ENCODE data around the gene HDAC4. TPM values are rescaled to one million over a fixed set of nuclear protein-coding genes. Genes with fewer than 3 reads are reported as not detected.

Gene HDAC4
- total and polyA plus RNA-seq, 2 experiments from 2014 or later: 8.1 to 41.8 TPM

- no peak for TF ChIP-seq REST (IDR thresholded peaks at IDR 0.05; ENCODE audit: unreplicated experiment)
- TF ChIP-seq ZNF331 (CRISPR knock-in tag; IDR thresholded peaks at IDR 0.05; ENCODE audit: low read depth): no peak
- TF ChIP-seq CREB1 (CRISPR knock-in tag; IDR thresholded peaks at IDR 0.05; ENCODE audit: low read depth): no peak
- no peak for TF ChIP-seq NANOG (IDR thresholded peaks at IDR 0.05; ENCODE audit: borderline replicate concordance)
- no peak for TF ChIP-seq EZH2 (IDR thresholded peaks at IDR 0.05; ENCODE audit: low read depth, unreplicated experiment)
Observed at GRCh38 chr2:239115616-239116015, 285.2 kb downstream of the HDAC4 start (continued).

GRCh38 chr2:239114616-239115265 is 286.1 kb downstream of the HDAC4 start:
- Histone ChIP-seq H3F3A (replicated peaks; ENCODE audit: low read depth) (no peaks in the 10 kb centered on the region), H3K4me1 (ENCODE audit: insufficient read depth) (no peaks in the 10 kb centered on the region), H3K36me3 (ENCODE audit: insufficient read depth) (no peaks in the 10 kb centered on the region), H3K4me2 (no peak overlapping the region), H3K9me2 (ENCODE audit: insufficient read depth) (no peaks in the 10 kb centered on the region), H4K20me1 (replicated peaks; ENCODE audit: insufficient read depth) (no peaks in the 10 kb centered on the region), H3K4me3 (no peak overlapping the region), H3K27ac (ENCODE audit: low read depth) (no peak overlapping the region), H3K27me3 (ENCODE audit: insufficient read depth) (no peaks in the 10 kb centered on the region), H3K79me2 (replicated peaks; ENCODE audit: insufficient read depth) (no peaks in the 10 kb centered on the region), H2AFZ (no peak overlapping the region)
- Mint-ChIP-seq H3K36me3 (ENCODE audit: low read depth) (peaks cover 5% of the 10 kb centered on the region), H3K4me1 (peaks cover 3% of the 10 kb centered on the region; the same call in 2 of the 3 replicates), H3K4me3 (no peak overlapping the region), H3K27me3 (ENCODE audit: insufficient read depth, low read depth, poor library complexity) (peaks cover 27% of the 10 kb centered on the region), H3K9me3 (no peaks in the 10 kb centered on the region), H3K27ac (peak overlapping the region; percentile 89)
- ATAC-seq (no peak; the same call in 2 of the 3 replicates), DNase-seq (ENCODE audit: low spot score) (peak; percentile 37)
- no peak for TF ChIP-seq EZH2 (IDR thresholded peaks at IDR 0.05; ENCODE audit: low read depth, unreplicated experiment)
- TF ChIP-seq STAT1 (IDR thresholded peaks at IDR 0.05; ENCODE audit: unreplicated experiment): no peak
- TF ChIP-seq CTCF (conservative IDR thresholded peaks at IDR 0.05; ENCODE audit: low read depth in 2 of 2): 0 out of 4 replicates have a peak, but pooled peaks have one; percentile 4 to 16
- TF ChIP-seq ZNF462 (CRISPR knock-in tag; IDR thresholded peaks at IDR 0.05): no peak
- no peak for TF ChIP-seq ETS1 (IDR thresholded peaks at IDR 0.05)

All from GM23338 (cell line).